ENCODE data around the gene PDE4D.
A peak's percentile ranks its signal among the peaks of the same experiment; 100 is the strongest.

Gene PDE4D

GRCh38 chr5:59268756-59269415, 624.6 kb downstream of the PDE4D start:
- no peak for TF ChIP-seq ZFP30 (CRISPR knock-in tag; IDR thresholded peaks at IDR 0.05)
- no peak for TF ChIP-seq SNAI2 (CRISPR knock-in tag; IDR thresholded peaks at IDR 0.05)
- no peak for TF ChIP-seq ZNF565 (CRISPR knock-in tag; conservative IDR thresholded peaks at IDR 0.05; ENCODE audit: low read depth)
- TF ChIP-seq GLIS3 (CRISPR knock-in tag; IDR thresholded peaks at IDR 0.05): no peak
- no peak for TF ChIP-seq ZNF8 (CRISPR knock-in tag; IDR thresholded peaks at IDR 0.05)
- no peak for TF ChIP-seq ESRRG (CRISPR knock-in tag; IDR thresholded peaks at IDR 0.05)
- no peak for TF ChIP-seq ZNF70 (CRISPR knock-in tag; IDR thresholded peaks at IDR 0.05)
- no peak for TF ChIP-seq TCF4 (CRISPR knock-in tag; IDR thresholded peaks at IDR 0.05; ENCODE audit: borderline replicate concordance)
- TF ChIP-seq TOX (CRISPR knock-in tag; IDR thresholded peaks at IDR 0.05; ENCODE audit: borderline replicate concordance): no peak
- TF ChIP-seq ARNTL (CRISPR knock-in tag; IDR thresholded peaks at IDR 0.05; ENCODE audit: borderline replicate concordance, low read depth): no peak
- no peak for TF ChIP-seq ISL1 (CRISPR knock-in tag; IDR thresholded peaks at IDR 0.05)
- TF ChIP-seq CSRNP3 (CRISPR knock-in tag; IDR thresholded peaks at IDR 0.05): no peak
- TF ChIP-seq, protein P1, sequence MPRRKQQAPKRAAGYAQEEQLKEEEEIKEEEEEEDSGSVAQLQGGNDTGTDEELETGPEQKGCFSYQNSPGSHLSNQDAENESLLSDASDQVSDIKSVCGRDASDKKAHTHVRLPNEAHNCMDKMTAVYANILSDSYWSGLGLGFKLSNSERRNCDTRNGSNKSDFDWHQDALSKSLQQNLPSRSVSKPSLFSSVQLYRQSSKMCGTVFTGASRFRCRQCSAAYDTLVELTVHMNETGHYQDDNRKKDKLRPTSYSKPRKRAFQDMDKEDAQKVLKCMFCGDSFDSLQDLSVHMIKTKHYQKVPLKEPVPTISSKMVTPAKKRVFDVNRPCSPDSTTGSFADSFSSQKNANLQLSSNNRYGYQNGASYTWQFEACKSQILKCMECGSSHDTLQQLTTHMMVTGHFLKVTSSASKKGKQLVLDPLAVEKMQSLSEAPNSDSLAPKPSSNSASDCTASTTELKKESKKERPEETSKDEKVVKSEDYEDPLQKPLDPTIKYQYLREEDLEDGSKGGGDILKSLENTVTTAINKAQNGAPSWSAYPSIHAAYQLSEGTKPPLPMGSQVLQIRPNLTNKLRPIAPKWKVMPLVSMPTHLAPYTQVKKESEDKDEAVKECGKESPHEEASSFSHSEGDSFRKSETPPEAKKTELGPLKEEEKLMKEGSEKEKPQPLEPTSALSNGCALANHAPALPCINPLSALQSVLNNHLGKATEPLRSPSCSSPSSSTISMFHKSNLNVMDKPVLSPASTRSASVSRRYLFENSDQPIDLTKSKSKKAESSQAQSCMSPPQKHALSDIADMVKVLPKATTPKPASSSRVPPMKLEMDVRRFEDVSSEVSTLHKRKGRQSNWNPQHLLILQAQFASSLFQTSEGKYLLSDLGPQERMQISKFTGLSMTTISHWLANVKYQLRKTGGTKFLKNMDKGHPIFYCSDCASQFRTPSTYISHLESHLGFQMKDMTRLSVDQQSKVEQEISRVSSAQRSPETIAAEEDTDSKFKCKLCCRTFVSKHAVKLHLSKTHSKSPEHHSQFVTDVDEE (CRISPR knock-in tag; IDR thresholded peaks at IDR 0.05): no peak
- no peak for TF ChIP-seq PPARA (CRISPR knock-in tag; IDR thresholded peaks at IDR 0.05; ENCODE audit: borderline replicate concordance)
- TF ChIP-seq CREB5 (CRISPR knock-in tag; IDR thresholded peaks at IDR 0.05; ENCODE audit: low read depth): no peak
- no peak for ATAC-seq

- peak; percentile 55 for ATAC-seq
- no peak for TF ChIP-seq ZC3H10 (CRISPR knock-in tag; IDR thresholded peaks at IDR 0.05)
- TF ChIP-seq TCF4 (CRISPR knock-in tag; IDR thresholded peaks at IDR 0.05; ENCODE audit: borderline replicate concordance): no peak
- no peak for TF ChIP-seq ZNF8 (CRISPR knock-in tag; IDR thresholded peaks at IDR 0.05)
- TF ChIP-seq ZNF565 (CRISPR knock-in tag; conservative IDR thresholded peaks at IDR 0.05; ENCODE audit: low read depth): no peak
- no peak for TF ChIP-seq CSRNP3 (CRISPR knock-in tag; IDR thresholded peaks at IDR 0.05)
- TF ChIP-seq CSDC2 (CRISPR knock-in tag; IDR thresholded peaks at IDR 0.05): no peak
- no peak for TF ChIP-seq ZFP3 (CRISPR knock-in tag; IDR thresholded peaks at IDR 0.05)
- TF ChIP-seq ZFP30 (CRISPR knock-in tag; IDR thresholded peaks at IDR 0.05): no peak
- no peak for TF ChIP-seq TOX (CRISPR knock-in tag; IDR thresholded peaks at IDR 0.05; ENCODE audit: borderline replicate concordance)
- no peak for TF ChIP-seq OSR1 (CRISPR knock-in tag; IDR thresholded peaks at IDR 0.05)
- no peak for TF ChIP-seq ARNTL (CRISPR knock-in tag; IDR thresholded peaks at IDR 0.05; ENCODE audit: borderline replicate concordance, low read depth)
- no peak for TF ChIP-seq RARB (CRISPR knock-in tag; IDR thresholded peaks at IDR 0.05)
- no peak for TF ChIP-seq PPARA (CRISPR knock-in tag; IDR thresholded peaks at IDR 0.05; ENCODE audit: borderline replicate concordance)
- TF ChIP-seq, protein P1 (CRISPR knock-in tag; IDR thresholded peaks at IDR 0.05): no peak
- TF ChIP-seq BACH2 (CRISPR knock-in tag; IDR thresholded peaks at IDR 0.05; ENCODE audit: borderline replicate concordance): no peak
- no peak for TF ChIP-seq ESRRG (CRISPR knock-in tag; IDR thresholded peaks at IDR 0.05)
Observed at GRCh38 chr5:59267033-59267432, 626.5 kb downstream of the PDE4D start.

Measured in SK-N-SH treated with all-trans-retinoic acid at 6 μM for 48 hours (cell line).